Effector memory CD8-positive, alpha-beta T cell (primary cell): ENCODE data around the gene ABHD17A.
"Not testable (repeated sequence)": the region's sequence is repeated elsewhere in the genome, so short reads cannot be mapped to it uniquely, and the experiment has no call there.

Experiments used
- ATAC-seq: fragments of 150-1000 bp; cut with Tn5 transposase; replicated peaks from 2 replicates; pipeline ENCODE4 v1.10.0; 2021; ENCODE audit warnings: mild to moderate bottlenecking, moderate library complexity
- DNase-seq, 3 experiments: peaks; one replicate each; pipeline ENCODE4 v3.0.0; 2021
- H3K27ac Mint-ChIP-seq, 2 donors: one replicate each; pipeline ENCODE4 v1.8.0; 2022; ENCODE audit warnings: mild to moderate bottlenecking in 2 of 2, mixed read lengths in 2 of 2, moderate library complexity in 2 of 2
- H3K27me3 Mint-ChIP-seq, 2 donors: one replicate each; pipeline ENCODE4 v1.8.0; 2022; ENCODE audit warnings: mixed read lengths in 2 of 2
- H3K36me3 Mint-ChIP-seq: one replicate; pipeline ENCODE4 v1.8.0; 2022; ENCODE audit warnings: mild to moderate bottlenecking, moderate library complexity, mixed read lengths; ENCODE audit not compliant: insufficient read depth
- H3K4me1 Mint-ChIP-seq, 2 donors: one replicate each; pipeline ENCODE4 v1.8.0; 2022; ENCODE audit warnings: low read depth in 2 of 2, mixed read lengths in 2 of 2
- H3K4me3 Mint-ChIP-seq, 2 donors: one replicate each; pipeline ENCODE4 v1.8.0; 2022; ENCODE audit warnings: mild to moderate bottlenecking in 2 of 2, mixed read lengths in 2 of 2, moderate library complexity in 2 of 2
- H3K9me3 Mint-ChIP-seq, 2 donors: one replicate each; pipeline ENCODE4 v1.8.0; 2022; ENCODE audit warnings: mixed read lengths in 2 of 2

ABHD17A gene

GRCh38 chr19:1882786-1883692 lies 2.3 kb downstream of the ABHD17A start:
- H3K4me1 Mint-ChIP-seq, result peaks cover 29 to 41% of the 10 kb centered on the region in 2 donors
- H3K9me3 Mint-ChIP-seq, result no peaks in the 10 kb centered on the region
- peak overlapping the region; percentile 94 to 98 for H3K4me3 Mint-ChIP-seq
- H3K36me3 Mint-ChIP-seq, result peaks cover 60% of the 10 kb centered on the region
- no peak for ATAC-seq
- H3K27ac Mint-ChIP-seq, result peak overlapping the region; percentile 99
- H3K27me3 Mint-ChIP-seq, result no peaks in the 10 kb centered on the region
- DNase-seq, result no peak

- Mint-ChIP-seq H3K9me3 (no peaks in the 10 kb centered on the region), H3K4me3 (peak overlapping the region; percentile 94 to 98), H3K27ac (peak overlapping the region; percentile 99), H3K36me3 (peaks cover 62% of the 10 kb centered on the region), H3K4me1 (peaks cover 29 to 41% of the 10 kb centered on the region in 2 donors), H3K27me3 (no peaks in the 10 kb centered on the region)
- ATAC-seq, result peak; percentile 66
- DNase-seq, result peak; percentile 84 to 88 (median 88)
Observed at GRCh38 chr19:1882089-1882785, 3.1 kb downstream of the ABHD17A start.

GRCh38 chr19:1881393-1882088 lies 3.8 kb downstream of the ABHD17A start:
- peak overlapping the region; percentile 94 to 98 for H3K4me3 Mint-ChIP-seq
- ATAC-seq, result not testable (repeated sequence)

GRCh38 chr19:1880611-1881392 lies 4.5 kb downstream of the ABHD17A start:
- Mint-ChIP-seq H3K27ac (peak overlapping the region; percentile 82 to 99), H3K4me3 (peak overlapping the region; percentile 45 to 65), H3K36me3 (peaks cover 70% of the 10 kb centered on the region)

More at GRCh38 chr19:1881393-1882088, 3.8 kb downstream of the ABHD17A start:
- peak overlapping the region; percentile 99 for H3K27ac Mint-ChIP-seq
- not testable (repeated sequence) for H3K9me3 Mint-ChIP-seq, DNase-seq, H3K27me3 Mint-ChIP-seq
- H3K4me1 Mint-ChIP-seq, result peaks cover 30 to 42% of the 10 kb centered on the region in 2 donors
- H3K36me3 Mint-ChIP-seq, result peaks cover 69% of the 10 kb centered on the region

GRCh38 chr19:1879982-1880381 lies 5.3 kb downstream of the ABHD17A start:
- H3K27ac Mint-ChIP-seq, result peak overlapping the region in 1 of 2 donors; percentile 99
- peaks cover 70% of the 10 kb centered on the region for H3K36me3 Mint-ChIP-seq
- peak overlapping the region; percentile 45 to 65 for H3K4me3 Mint-ChIP-seq
- peaks cover 41 to 54% of the 10 kb centered on the region in 2 donors for H3K4me1 Mint-ChIP-seq
- not testable (repeated sequence) for H3K27me3 Mint-ChIP-seq, DNase-seq, H3K9me3 Mint-ChIP-seq, ATAC-seq

More at GRCh38 chr19:1880611-1881392, 4.5 kb downstream of the ABHD17A start:
- Mint-ChIP-seq H3K9me3 (no peaks in the 10 kb centered on the region), H3K4me1 (peaks cover 35 to 48% of the 10 kb centered on the region in 2 donors), H3K27me3 (no peaks in the 10 kb centered on the region)
- ATAC-seq (no peak), DNase-seq (no peak)

GRCh38 chr19:1878583-1878982 lies 6.7 kb downstream of the ABHD17A start:
- not testable (repeated sequence) for H3K27me3 Mint-ChIP-seq, DNase-seq, H3K9me3 Mint-ChIP-seq, ATAC-seq
- peaks cover 68% of the 10 kb centered on the region for H3K36me3 Mint-ChIP-seq
- H3K27ac Mint-ChIP-seq, result peak overlapping the region; percentile 84
- peak overlapping the region in 1 of 2 donors; percentile 23 for H3K4me3 Mint-ChIP-seq
- peaks cover 42 to 52% of the 10 kb centered on the region in 2 donors for H3K4me1 Mint-ChIP-seq

GRCh38 chr19:1877280-1877660 lies 8.0 kb downstream of the ABHD17A start:
- not testable (repeated sequence) for H3K9me3 Mint-ChIP-seq, H3K27ac Mint-ChIP-seq, ATAC-seq, H3K4me3 Mint-ChIP-seq, H3K27me3 Mint-ChIP-seq, DNase-seq
- peaks cover 67% of the 10 kb centered on the region for H3K36me3 Mint-ChIP-seq
- peaks cover 29 to 45% of the 10 kb centered on the region in 2 donors for H3K4me1 Mint-ChIP-seq

GRCh38 chr19:1876496-1877279 lies 8.6 kb downstream of the ABHD17A start:
- peaks cover 25 to 40% of the 10 kb centered on the region in 2 donors for H3K4me1 Mint-ChIP-seq

GRCh38 chr19:1875646-1876495 lies 9.4 kb downstream of the ABHD17A start:
- Mint-ChIP-seq H3K27ac (peak overlapping the region; percentile 92 to 96), H3K27me3 (no peaks in the 10 kb centered on the region), H3K4me1 (peaks cover 25 to 40% of the 10 kb centered on the region in 2 donors), H3K36me3 (peaks cover 69% of the 10 kb centered on the region), H3K9me3 (no peaks in the 10 kb centered on the region), H3K4me3 (peak overlapping the region; percentile 96 to 99)
- ATAC-seq, result peak; percentile 90
- peak; percentile 80 to 82 (median 81) for DNase-seq

More at GRCh38 chr19:1876496-1877279, 8.6 kb downstream of the ABHD17A start:
- H3K4me3 Mint-ChIP-seq, result peak overlapping the region; percentile 96 to 99
- peak overlapping the region; percentile 92 to 96 for H3K27ac Mint-ChIP-seq
- ATAC-seq, result peak; percentile 1
- DNase-seq, H3K9me3 Mint-ChIP-seq, H3K27me3 Mint-ChIP-seq: not testable (repeated sequence)
- peaks cover 68% of the 10 kb centered on the region for H3K36me3 Mint-ChIP-seq

GRCh38 chr19:1875265-1875645 lies 10.0 kb downstream of the ABHD17A start:
- not testable (repeated sequence) for DNase-seq, H3K27me3 Mint-ChIP-seq, H3K9me3 Mint-ChIP-seq
- Mint-ChIP-seq H3K36me3 (peaks cover 75% of the 10 kb centered on the region), H3K27ac (peak overlapping the region; percentile 92 to 96), H3K4me3 (peak overlapping the region; percentile 96 to 99), H3K4me1 (peaks cover 25 to 35% of the 10 kb centered on the region in 2 donors)
- peak; percentile 1 for ATAC-seq

- DNase-seq (peak in 1 of 3 experiments; percentile 34), ATAC-seq (peak; percentile 52)
- H3K36me3 Mint-ChIP-seq, result peaks cover 73% of the 10 kb centered on the region
- peaks cover 25 to 32% of the 10 kb centered on the region in 2 donors for H3K4me1 Mint-ChIP-seq
- H3K4me3 Mint-ChIP-seq, result peak overlapping the region; percentile 96 to 99
- H3K27me3 Mint-ChIP-seq, result no peaks in the 10 kb centered on the region
- no peaks in the 10 kb centered on the region for H3K9me3 Mint-ChIP-seq
- peak overlapping the region; percentile 92 to 96 for H3K27ac Mint-ChIP-seq
Observed at GRCh38 chr19:1874554-1875185, 10.6 kb downstream of the ABHD17A start.
